SK-N-MC (cell line): Measurements from ENCODE around the gene UNC13B.

ENCODE experiments used
- EZH2 ChIP-seq: fragments of 200-600 bp; sonication (generic); IDR thresholded peaks from one replicate; pipeline ENCODE4 v1.6.1; 2017; ENCODE audit warnings: antibody characterized with exemption
- FOXP2 ChIP-seq: optimal IDR thresholded peaks from 2 replicates; pipeline ENCODE3; 2011; ENCODE audit warnings: mild to moderate bottlenecking, moderate library complexity; ENCODE audit not compliant: insufficient read depth; ENCODE audit errors: extremely low read length, control extremely low read depth
- POLR2AphosphoS5 ChIP-seq: IDR thresholded peaks from 2 replicates; pipeline ENCODE4 v1.6.1; 2012; ENCODE audit warnings: mild to moderate bottlenecking, low read depth, low read length, borderline replicate concordance

DNA sequence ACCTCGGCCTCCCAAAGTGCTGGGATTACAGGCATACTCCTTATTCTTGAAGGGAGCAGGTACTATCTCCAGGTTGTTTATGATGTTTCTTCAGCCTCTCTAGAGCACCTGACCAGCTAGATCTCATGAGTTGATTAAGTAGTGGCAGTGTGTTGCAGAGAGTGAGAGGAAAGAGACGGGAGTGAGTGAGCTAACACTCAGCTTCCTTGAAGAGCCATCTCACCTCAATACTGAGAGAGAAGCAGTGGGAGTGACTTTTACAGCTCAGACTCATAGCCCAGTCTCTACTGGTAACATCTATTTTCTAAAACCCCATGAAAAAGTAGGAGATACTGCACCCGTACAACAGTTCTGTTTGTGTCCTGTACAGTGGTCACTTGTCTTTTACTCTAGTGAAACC is 284.2 kb downstream of the UNC13B start:
- TF ChIP-seq EZH2 (no peak), POLR2AphosphoS5 (no peak), FOXP2 (no peak)
